Psoas muscle (tissue), 8 donors: ENCODE results near the gene COL6A2. TPM values are rescaled to one million over a fixed set of nuclear protein-coding genes. Genes with fewer than 3 reads are reported as not detected.
"Not testable (repeated sequence)": the region's sequence is repeated elsewhere in the genome, so short reads cannot be mapped to it uniquely, and the experiment has no call there.

ENCODE experiments used
- ATAC-seq, 4 donors: fragments of 200-7000 bp; cut with Tn5 transposase; one replicate each; pipeline ENCODE4 v1.9.1; 2020; ENCODE audit warnings: moderate library complexity in 3 of 4, mild to moderate bottlenecking in 2 of 4
- DNase-seq, 2 donors: peaks; one replicate each; pipeline ENCODE4 v3.0.0-alpha.2; 2020
- H3K27ac ChIP-seq: fragments of 200-600 bp; one replicate; pipeline ENCODE4 v1.8.0; 2022
- H3K27me3 ChIP-seq, 3 donors: fragments of 200-600 bp in 1 of 3; one replicate each; pipeline versions ENCODE4 v1.6.1 to v1.8.0; 2013 to 2022; ENCODE audit warnings: low read length in 2 of 3, mild to moderate bottlenecking in 2 of 3, moderate library complexity in 1 of 3; ENCODE audit not compliant: insufficient read depth in 3 of 3
- H3K36me3 ChIP-seq, 2 donors: fragments of 200-600 bp in 1 of 2; one replicate each; pipeline versions ENCODE4 v1.6.1 to v1.8.0; 2013 to 2022; ENCODE audit warnings: low read depth in 1 of 2, mild to moderate bottlenecking in 1 of 2, moderate library complexity in 1 of 2; ENCODE audit not compliant: insufficient read depth in 1 of 2
- H3K4me1 ChIP-seq: fragments of 200-600 bp; one replicate; pipeline ENCODE4 v1.8.0; 2022
- H3K4me3 ChIP-seq: fragments of 200-600 bp; one replicate; pipeline ENCODE4 v1.8.0; 2022; ENCODE audit warnings: mild to moderate bottlenecking
- H3K9me3 ChIP-seq: fragments of 200-600 bp; one replicate; pipeline ENCODE4 v1.8.0; 2022
- CTCF ChIP-seq: fragments of 200-600 bp; IDR thresholded peaks from one replicate; pipeline ENCODE4 v1.8.0; 2022; ENCODE audit warnings: antibody characterized with exemption
- WGBS, 3 donors: extraction: QIAGEN DNeasy Blood & Tissue Kit; methylation state at CpG; one replicate each; pipeline versions ENCODE4 v1.1.6 to v1.1.7; 2013; 5-methylcytosine and 5-hydroxymethylcytosine counted together
- intact Hi-C, 2 donors: fragments of 100-400 bp; cut with DNase I; formaldehyde crosslinking; loops; one replicate each; pipeline versions ENCODE4 v1.11.0 to v1.14.2; 2022
- polyA plus RNA-seq, 3 donors: library from polyadenylated mRNA; stranded (reverse); fragments of 200-250 nt; gene quantifications; one replicate each; pipeline ENCODE4 v1.2.3, GENCODE V29; 2013
- total RNA-seq, 4 donors: library from RNA; stranded (reverse); fragmentation: NEBNext Ultra II Directional in 2 of 4; extraction: Animal tissue kit (Norgen Biotek cat#: 25700) in 2 of 4; gene quantifications; one replicate each; pipeline versions ENCODE4 v1.2.1 to v1.2.4, GENCODE V29; 2021 to 2023
- donor health status: healthy with polysubstance abuse.
- donor health status: DM: no; HTN: no; CAD: no; lungs with moderate emphysema.
- donor health status: Bipolar disorder and iron deficiency.
- donor health status: healthy.
- donor health status: DM: yes; HTN: yes; CAD: no.
- donor health status: DM: no; HTN: no; CAD: no.
- donor health status: DM: no; HTN: no; CAD: no.
- donor health status: DM: yes; HTN: yes; CAD: no.

The COL6A2 gene
- total and polyA plus RNA-seq, 7 donors: 29.8 to 122 (median 58.8) TPM

- no peak for TF ChIP-seq CTCF
- ATAC-seq: no peak
- intact Hi-C loops: loop anchor here in 1 of 2 donors (5.0 kb wide), 1 partner anchor 128 kb away; no protein-coding TSS in a partner anchor
- H3K4me3 ChIP-seq: peak overlapping the region; percentile 66
- H3K27me3 ChIP-seq: peaks cover 0 to 64% (median 13%) of the 10 kb centered on the region in 3 donors
- WGBS, 3 donors: 88 to 92% (median 89%) methylated on average over 6 of the region's 6 CpGs
- no peak for DNase-seq
- peaks cover 12% of the 10 kb centered on the region for H3K9me3 ChIP-seq
- no peaks in the 10 kb centered on the region for H3K4me1 ChIP-seq
- H3K27ac ChIP-seq: no peak overlapping the region
- no peaks in the 10 kb centered on the region for H3K36me3 ChIP-seq
Observed at GRCh38 chr21:46100020-46100419, 2.1 kb downstream of the COL6A2 start.

GRCh38 chr21:46100426-46100825 lies 2.5 kb downstream of the COL6A2 start:
- DNase-seq: peak in 1 of 2 donors; percentile 30
- 42 to 65% (median 48%) methylated on average over 7 of the region's 7 CpGs for WGBS, 3 donors
- no peak for TF ChIP-seq CTCF
- Histone ChIP-seq H3K4me3 (peak overlapping the region; percentile 66), H3K27ac (no peak overlapping the region), H3K9me3 (peaks cover 12% of the 10 kb centered on the region), H3K36me3 (no peaks in the 10 kb centered on the region), H3K4me1 (no peaks in the 10 kb centered on the region), H3K27me3 (peaks cover 0 to 64% (median 13%) of the 10 kb centered on the region in 3 donors)
- ATAC-seq: no peak
- intact Hi-C loops: loop anchor here in 1 of 2 donors (5.0 kb wide), 1 partner anchor 128 kb away; no protein-coding TSS in a partner anchor

GRCh38 chr21:46100906-46101305 lies 3.0 kb downstream of the COL6A2 start:
- Histone ChIP-seq H3K27me3 (peaks cover 0 to 64% (median 13%) of the 10 kb centered on the region in 3 donors), H3K4me3 (peak overlapping the region; percentile 66), H3K4me1 (no peaks in the 10 kb centered on the region), H3K27ac (no peak overlapping the region), H3K9me3 (peaks cover 12% of the 10 kb centered on the region), H3K36me3 (no peaks in the 10 kb centered on the region)
- ATAC-seq: no peak
- DNase-seq: no peak
- intact Hi-C loops: loop anchor here in 1 of 2 donors (5.0 kb wide), 1 partner anchor 129 kb away; no protein-coding TSS in a partner anchor
- no peak for TF ChIP-seq CTCF
- WGBS, 3 donors: 24 to 36% (median 29%) methylated on average over 4 of the region's 4 CpGs

DNA sequence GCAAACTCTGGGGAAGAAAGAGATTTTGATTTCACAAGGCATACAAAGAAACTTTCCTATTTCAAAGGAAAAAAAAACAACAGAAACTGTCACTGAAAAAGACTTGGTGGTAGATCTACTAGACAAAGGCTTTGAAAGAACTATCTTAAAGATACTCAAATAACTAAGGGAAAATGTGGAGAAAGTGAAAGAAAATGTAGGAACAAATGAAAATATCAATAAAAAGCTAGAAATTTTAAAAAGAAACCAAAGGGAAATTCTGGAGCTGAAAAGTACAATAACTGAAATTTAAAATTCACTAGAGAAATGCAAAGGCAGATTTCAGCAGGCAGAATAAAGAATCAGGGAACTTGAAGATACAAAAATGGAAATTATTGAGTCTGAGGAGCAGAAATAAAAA lies 6.2 kb downstream of the COL6A2 start:
- H3K4me3 ChIP-seq: no peak overlapping the region
- TF ChIP-seq CTCF: no peak
- peaks cover 0 to 35% (median 5%) of the 10 kb centered on the region in 3 donors for H3K27me3 ChIP-seq
- ATAC-seq (no peak), DNase-seq (no peak)
- H3K36me3 ChIP-seq: no peaks in the 10 kb centered on the region
- H3K9me3 ChIP-seq: peaks cover 19% of the 10 kb centered on the region
- H3K27ac ChIP-seq: no peak overlapping the region
- intact Hi-C loops: loop anchor here in 1 of 2 donors (5.0 kb wide), 1 partner anchor 132 kb away; no protein-coding TSS in a partner anchor
- no peaks in the 10 kb centered on the region for H3K4me1 ChIP-seq

DNA sequence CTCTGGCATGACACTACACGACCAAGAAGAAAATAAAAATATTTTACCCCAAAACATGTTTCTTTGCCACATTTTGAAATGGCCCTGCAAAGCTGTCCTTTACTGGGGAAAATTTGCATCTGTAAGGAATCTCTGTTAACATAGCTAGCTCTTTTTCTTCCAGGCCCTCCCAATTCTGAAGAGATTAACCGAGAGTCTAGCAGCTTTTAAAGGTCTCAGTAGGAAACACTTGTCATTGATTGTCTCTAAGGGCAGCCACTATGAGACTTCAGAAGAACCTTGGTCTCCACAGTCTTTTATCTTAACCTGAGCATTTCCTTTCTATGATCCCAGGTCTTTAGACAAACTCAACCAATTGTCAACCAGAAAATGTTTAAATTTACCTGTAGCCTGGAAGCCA lies 9.5 kb downstream of the COL6A2 start:
- 80 to 87% (median 87%) methylated on average over 2 of the region's 2 CpGs for WGBS, 3 donors
- DNase-seq, H3K4me1 ChIP-seq, H3K27ac ChIP-seq, H3K4me3 ChIP-seq, H3K36me3 ChIP-seq, intact Hi-C loops, ATAC-seq: not testable (repeated sequence)
- Histone ChIP-seq H3K27me3 (peaks cover 0 to 21% (median 2%) of the 10 kb centered on the region in 3 donors), H3K9me3 (peaks cover 15% of the 10 kb centered on the region)
